ENCODE measurements around the gene POLR2C. TPM values are rescaled to one million over a fixed set of nuclear protein-coding genes. Genes with fewer than 3 reads are reported as not detected.

The POLR2C gene
- total and polyA plus RNA-seq, 2 experiments from 2014 or later, result 56.6 to 92.5 TPM

GRCh38 chr16:57479205-57479975, 16.9 kb downstream of the POLR2C start:
- H3K4me2 ChIP-seq, result peak overlapping the region; percentile 84
- TF ChIP-seq EZH2 (IDR thresholded peaks at IDR 0.05; ENCODE audit: borderline replicate concordance) (no peak), EZH2phosphoT487 (IDR thresholded peaks at IDR 0.05; ENCODE audit: low read depth, severe bottlenecking, unreplicated experiment) (no peak), CTCF (IDR thresholded peaks at IDR 0.05; ENCODE audit: poor library complexity) (no peak)
- DNase-seq (ENCODE audit: low spot score), result peak; percentile 77
- H3K36me3 ChIP-seq (replicated peaks; ENCODE audit: insufficient read depth, low read depth), result no peaks in the 10 kb centered on the region
- H3K27ac ChIP-seq, result peak overlapping the region; percentile 93
- no peak overlapping the region for H2AFZ ChIP-seq
- H3K79me2 ChIP-seq, result peaks cover 73% of the 10 kb centered on the region
- H3K4me3 ChIP-seq, result peak overlapping the region; percentile 29
- H3K4me1 ChIP-seq (ENCODE audit: insufficient read depth), result peaks cover 69% of the 10 kb centered on the region
- peaks cover 26% of the 10 kb centered on the region for H4K20me1 ChIP-seq (ENCODE audit: insufficient read depth, poor library complexity, severe bottlenecking)
- H3K9me3 ChIP-seq (ENCODE audit: low read depth), result no peaks in the 10 kb centered on the region
- no peaks in the 10 kb centered on the region for H3K9me2 ChIP-seq (replicated peaks; ENCODE audit: insufficient read depth)
- no peaks in the 10 kb centered on the region for H3K27me3 ChIP-seq
- 20% methylated on average over 33 of the region's 36 CpGs for WGBS (ENCODE audit: low lambda C conversion rate, missing lambda C conversion rate)

GRCh38 chr16:57479976-57480753, 17.7 kb downstream of the POLR2C start:
- Histone ChIP-seq H3K27me3 (no peaks in the 10 kb centered on the region), H3K9me3 (ENCODE audit: low read depth) (no peaks in the 10 kb centered on the region), H3K27ac (peak overlapping the region; percentile 93), H2AFZ (no peak overlapping the region), H3K4me3 (peak overlapping the region; percentile 29), H3K4me1 (ENCODE audit: insufficient read depth) (peaks cover 77% of the 10 kb centered on the region), H3K79me2 (peaks cover 81% of the 10 kb centered on the region), H3K4me2 (peak overlapping the region; percentile 84), H3K36me3 (replicated peaks; ENCODE audit: insufficient read depth, low read depth) (no peaks in the 10 kb centered on the region), H4K20me1 (ENCODE audit: insufficient read depth, poor library complexity, severe bottlenecking) (peaks cover 26% of the 10 kb centered on the region), H3K9me2 (replicated peaks; ENCODE audit: insufficient read depth) (no peaks in the 10 kb centered on the region)
- DNase-seq (ENCODE audit: low spot score), result peak; percentile 90
- no peak for TF ChIP-seq CTCF (IDR thresholded peaks at IDR 0.05; ENCODE audit: poor library complexity)
- TF ChIP-seq EZH2 (IDR thresholded peaks at IDR 0.05; ENCODE audit: borderline replicate concordance), result no peak
- TF ChIP-seq EZH2phosphoT487 (IDR thresholded peaks at IDR 0.05; ENCODE audit: low read depth, severe bottlenecking, unreplicated experiment), result no peak
- 27% methylated on average over 15 of the region's 15 CpGs for WGBS (ENCODE audit: low lambda C conversion rate, missing lambda C conversion rate)

GRCh38 chr16:57480754-57481230, 18.3 kb downstream of the POLR2C start:
- DNase-seq (ENCODE audit: low spot score), result no peak
- no peak for TF ChIP-seq EZH2 (IDR thresholded peaks at IDR 0.05; ENCODE audit: borderline replicate concordance)
- TF ChIP-seq EZH2phosphoT487 (IDR thresholded peaks at IDR 0.05; ENCODE audit: low read depth, severe bottlenecking, unreplicated experiment), result no peak
- no peak for TF ChIP-seq CTCF (IDR thresholded peaks at IDR 0.05; ENCODE audit: poor library complexity)
- Histone ChIP-seq H3K4me1 (ENCODE audit: insufficient read depth) (peaks cover 81% of the 10 kb centered on the region), H2AFZ (no peak overlapping the region), H3K4me3 (no peak overlapping the region), H3K4me2 (peak overlapping the region; percentile 84), H3K9me2 (replicated peaks; ENCODE audit: insufficient read depth) (no peaks in the 10 kb centered on the region), H3K9me3 (ENCODE audit: low read depth) (no peaks in the 10 kb centered on the region), H3K27me3 (no peaks in the 10 kb centered on the region), H3K27ac (peak overlapping the region; percentile 93), H3K36me3 (replicated peaks; ENCODE audit: insufficient read depth, low read depth) (no peaks in the 10 kb centered on the region), H4K20me1 (ENCODE audit: insufficient read depth, poor library complexity, severe bottlenecking) (peaks cover 26% of the 10 kb centered on the region), H3K79me2 (peaks cover 87% of the 10 kb centered on the region)
- WGBS (ENCODE audit: low lambda C conversion rate, missing lambda C conversion rate), result 73% methylated on average over 6 of the region's 6 CpGs

Measured in hepatocyte (in vitro differentiated cells).